Lung (tissue), 12 donors: ENCODE measurements around the gene ZNF777. TPM values are rescaled to one million over a fixed set of nuclear protein-coding genes. Genes with fewer than 3 reads are reported as not detected.

ENCODE experiments used
- ATAC-seq: fragments of 200-7000 bp; cut with Tn5 transposase; one replicate; pipeline ENCODE4 v1.9.1; 2020; ENCODE audit warnings: moderate number of reproducible peaks; ENCODE audit not compliant: insufficient read depth, low FRiP score
- DNase-seq, 3 donors: peaks; one replicate each; pipeline ENCODE4 v3.0.0-alpha.2; 2013 to 2017
- H3K27ac ChIP-seq, 2 donors: one replicate each; pipeline ENCODE4 v1.5.1; 2013; ENCODE audit warnings: mild to moderate bottlenecking in 2 of 2, moderate library complexity in 2 of 2, control low read depth in 1 of 2, inconsistent platforms in 1 of 2, low read depth in 1 of 2, low read length in 1 of 2
- H3K27me3 ChIP-seq, 3 donors: one replicate each; pipeline ENCODE4 v1.5.1; 2013; ENCODE audit warnings: low read length in 2 of 3; ENCODE audit not compliant: control insufficient read depth in 3 of 3, insufficient read depth in 3 of 3
- H3K36me3 ChIP-seq, 4 donors: one replicate each; pipeline ENCODE4 v1.5.1; 2013; ENCODE audit warnings: low read length in 4 of 4, mild to moderate bottlenecking in 1 of 4, moderate library complexity in 1 of 4; ENCODE audit not compliant: control insufficient read depth in 4 of 4, insufficient read depth in 4 of 4
- H3K4me1 ChIP-seq, 5 donors: one replicate each; pipeline ENCODE4 v1.5.1; 2013; ENCODE audit warnings: low read length in 5 of 5, mild to moderate bottlenecking in 2 of 5, moderate library complexity in 1 of 5; ENCODE audit not compliant: control insufficient read depth in 5 of 5, insufficient read depth in 5 of 5
- H3K4me3 ChIP-seq: one replicate; pipeline ENCODE4 v1.5.1; 2013; ENCODE audit warnings: mild to moderate bottlenecking, control low read depth, moderate library complexity
- H3K9ac ChIP-seq, 2 donors: one replicate each; pipeline ENCODE4 v1.5.1; 2013; ENCODE audit warnings: low read length in 2 of 2, control low read depth in 1 of 2; ENCODE audit not compliant: insufficient read depth in 1 of 2
- H3K9me3 ChIP-seq, 4 donors: one replicate each; pipeline ENCODE4 v1.5.1; 2013; ENCODE audit warnings: low read length in 3 of 4, mild to moderate bottlenecking in 1 of 4, moderate library complexity in 1 of 4; ENCODE audit not compliant: control insufficient read depth in 4 of 4, insufficient read depth in 3 of 4
- CTCF ChIP-seq: IDR thresholded peaks from 2 replicates; pipeline ENCODE4 v1.5.1; 2012; ENCODE audit warnings: mild to moderate bottlenecking; ENCODE audit errors: control extremely low read depth, extremely low read depth
- WGBS, 2 donors: extraction: QIAGEN DNeasy Blood & Tissue Kit; methylation state at CpG; one replicate each; pipeline ENCODE4 v1.1.7; 2013; 5-methylcytosine and 5-hydroxymethylcytosine counted together
- polyA plus RNA-seq, 2 donors: library from polyadenylated mRNA; stranded (reverse); fragments of 200-250 nt; gene quantifications; one replicate each; pipeline ENCODE4 v1.2.1, GENCODE V29; 2013
- total RNA-seq, 2 donors: library from RNA; depleted of rRNA in 1 of 2; stranded (reverse); fragments of >200 nt in 1 of 2; gene quantifications; one replicate each; pipeline ENCODE4 v1.2.1, GENCODE V29; 2014 to 2021
- donor health status: control.
- donor health status: control.
- donor health status: Bipolar disorder and iron deficiency.
- donor health status: healthy.
- donor health status: DM: yes; HTN: yes; CAD: no.

Gene ZNF777
- total and polyA plus RNA-seq, 4 donors: 7.6 to 12.3 (median 8.6) TPM

- peaks cover 0 to 9% (median 6%) of the 10 kb centered on the region in 4 donors for H3K36me3 ChIP-seq
- peaks cover 0 to 9% (median 5%) of the 10 kb centered on the region in 5 donors for H3K4me1 ChIP-seq
- DNase-seq: no peak
- ATAC-seq: no peak
- peaks cover 0 to 2% (median 0%) of the 10 kb centered on the region in 4 donors for H3K9me3 ChIP-seq
- H3K27ac ChIP-seq: no peak overlapping the region
- H3K27me3 ChIP-seq: no peaks in the 10 kb centered on the region
- 90 to 92% methylated on average over 4 of the region's 4 CpGs for WGBS, 2 donors
- no peak overlapping the region for H3K4me3 ChIP-seq
- H3K9ac ChIP-seq: no peak overlapping the region
- no peak for TF ChIP-seq CTCF
Observed at GRCh38 chr7:149427096-149427680, 33.7 kb downstream of the ZNF777 start.

- Histone ChIP-seq H3K4me3 (no peak overlapping the region), H3K36me3 (peaks cover 0 to 6% (median 0%) of the 10 kb centered on the region in 4 donors), H3K27me3 (peaks cover 0 to 4% (median 3%) of the 10 kb centered on the region in 3 donors), H3K27ac (peak overlapping the region in 1 of 2 donors; percentile 7), H3K4me1 (peaks cover 0 to 12% (median 6%) of the 10 kb centered on the region in 5 donors), H3K9ac (no peak overlapping the region), H3K9me3 (no peaks in the 10 kb centered on the region)
- DNase-seq (peak; percentile 37 to 45 (median 41)), ATAC-seq (no peak)
- WGBS, 2 donors: 37 to 41% methylated on average over 24 of the region's 24 CpGs
- no peak for TF ChIP-seq CTCF
Observed at GRCh38 chr7:149423449-149424110, 37.3 kb downstream of the ZNF777 start.

GRCh38 chr7:149422914-149423301 lies 38.0 kb downstream of the ZNF777 start:
- Histone ChIP-seq H3K27ac (peak overlapping the region in 1 of 2 donors; percentile 61), H3K4me3 (peak overlapping the region; percentile 26), H3K27me3 (peaks cover 0 to 6% (median 3%) of the 10 kb centered on the region in 3 donors), H3K36me3 (peaks cover 0 to 6% (median 0%) of the 10 kb centered on the region in 4 donors), H3K4me1 (peaks cover 0 to 12% (median 6%) of the 10 kb centered on the region in 5 donors), H3K9ac (no peak overlapping the region), H3K9me3 (no peaks in the 10 kb centered on the region)
- DNase-seq (peak in 1 of 3 donors; percentile 5), ATAC-seq (peak; percentile 15)
- 2 to 4% methylated on average over 34 to 35 of the region's 35 CpGs for WGBS, 2 donors
- TF ChIP-seq CTCF: no peak
